Left ventricle myocardium superior (tissue), 1 donor: ENCODE data around the gene APBB1. TPM values are rescaled to one million over a fixed set of nuclear protein-coding genes. Genes with fewer than 3 reads are reported as not detected.
"Not testable (repeated sequence)": the region's sequence is repeated elsewhere in the genome, so short reads cannot be mapped to it uniquely, and the experiment has no call there.

Experiments used
- ATAC-seq: fragments of 200-7000 bp; cut with Tn5 transposase; one replicate; pipeline ENCODE4 v1.9.1; 2020; ENCODE audit warnings: mild to moderate bottlenecking, moderate library complexity
- DNase-seq: peaks from one replicate; pipeline ENCODE4 v3.0.0-alpha.2; 2020
- intact Hi-C: fragments of 100-400 bp; cut with micrococcal nuclease; formaldehyde crosslinking; loops from one replicate; pipeline ENCODE4 v1.11.0; 2022
- total RNA-seq: library from RNA; stranded (reverse); fragmentation: NEBNext Ultra II Directional; extraction: Animal tissue kit (Norgen Biotek cat#: 25700); gene quantifications from one replicate; pipeline ENCODE4 v1.2.1, GENCODE V29; 2021
- donor health status: DM: no; HTN: yes; CAD: no; lungs with severe emphysema.

Gene APBB1
- total RNA-seq, 1 donor from 2014 or later: 87.6 TPM

GRCh38 chr11:6397156-6397555, 21.7 kb downstream of the APBB1 start:
- DNase-seq (no peak), ATAC-seq (no peak)
- intact Hi-C loops: no loop called here

GRCh38 chr11:6395470-6396060, 23.3 kb downstream of the APBB1 start:
- DNase-seq: no peak
- intact Hi-C loops: no loop called here
- no peak for ATAC-seq

GRCh38 chr11:6393989-6394670, 24.8 kb downstream of the APBB1 start:
- DNase-seq: no peak
- ATAC-seq: no peak
- intact Hi-C loops: no loop called here

GRCh38 chr11:6392251-6392650, 26.6 kb downstream of the APBB1 start:
- DNase-seq, ATAC-seq, intact Hi-C loops: not testable (repeated sequence)

GRCh38 chr11:6391537-6392134, 27.3 kb downstream of the APBB1 start:
- intact Hi-C loops: no loop called here
- DNase-seq (peak; percentile 37), ATAC-seq (no peak)

- DNase-seq (no peak), ATAC-seq (peak; percentile 0)
- intact Hi-C loops: no loop called here
Measured at GRCh38 chr11:6390718-6391469, 28.0 kb downstream of the APBB1 start.

GRCh38 chr11:6389905-6390717, 28.8 kb downstream of the APBB1 start, which contains the start of gene SMPD1:
Gene SMPD1 (plus strand): TSS chr11:6390474. CDS start chr11:6390599, 125 bp downstream.
- intact Hi-C loops: loop anchor here (10.0 kb wide), 1 partner anchor 315 kb away; no protein-coding TSS in a partner anchor
- DNase-seq: peak; percentile 97
- peak; percentile 98 for ATAC-seq

- ATAC-seq: no peak
- intact Hi-C loops: loop anchor here (10.0 kb wide), 1 partner anchor 316 kb away; no protein-coding TSS in a partner anchor
Measured at GRCh38 chr11:6388748-6389147, 30.1 kb downstream of the APBB1 start.

GRCh38 chr11:6387811-6388599, 30.9 kb downstream of the APBB1 start:
- ATAC-seq: no peak
- DNase-seq: no peak
- intact Hi-C loops: loop anchor here (10.0 kb wide), 1 partner anchor 317 kb away; no protein-coding TSS in a partner anchor

More at GRCh38 chr11:6388748-6389147, 30.1 kb downstream of the APBB1 start:
- no peak for DNase-seq

- ATAC-seq (no peak), DNase-seq (no peak)
- intact Hi-C loops: loop anchor here (10.0 kb wide), 1 partner anchor 320 kb away; no protein-coding TSS in a partner anchor
Measured at GRCh38 chr11:6385046-6385777, 33.7 kb downstream of the APBB1 start.

GRCh38 chr11:6378640-6378989, 40.3 kb downstream of the APBB1 start:
- intact Hi-C loops: loop anchor here (2.0 to 5.0 kb wide), 2 partner anchors 64 to 129 kb away; no protein-coding TSS in a partner anchor
- ATAC-seq: peak; percentile 27
- DNase-seq: no peak

GRCh38 chr11:6377902-6378639, 40.8 kb downstream of the APBB1 start:
- intact Hi-C loops: loop anchor here (2.0 to 5.0 kb wide), 2 partner anchors 65 to 129 kb away; no protein-coding TSS in a partner anchor
- no peak for DNase-seq
- peak; percentile 63 for ATAC-seq

GRCh38 chr11:6371825-6372224, 47.1 kb downstream of the APBB1 start:
- ATAC-seq: no peak
- DNase-seq: no peak
- intact Hi-C loops: no loop called here

GRCh38 chr11:6365659-6366058, 53.2 kb downstream of the APBB1 start:
- DNase-seq: no peak
- no peak for ATAC-seq
- intact Hi-C loops: no loop called here

- ATAC-seq: peak; percentile 92
- peak; percentile 86 for DNase-seq
- intact Hi-C loops: loop anchor here (5.0 kb wide), 1 partner anchor 341 kb away; no protein-coding TSS in a partner anchor
Measured at GRCh38 chr11:6362873-6363678, 55.8 kb downstream of the APBB1 start.
